ENCODE results near the gene FOXP4.

FOXP4 gene

GRCh38 chr6:41545703-41546474 is at the start of gene FOXP4:
Gene FOXP4, plus strand, starts transcription at chr6:41546381. Its CDS starts 19,380 bp downstream, at chr6:41565761.
- TF ChIP-seq CTCF (IDR thresholded peaks at IDR 0.05; ENCODE audit: extremely low read depth, missing control alignments), result no peak
- peak; percentile 93 for DNase-seq (ENCODE audit: low spot score)

- no peak for TF ChIP-seq CTCF (IDR thresholded peaks at IDR 0.05; ENCODE audit: extremely low read depth, missing control alignments)
- no peak for DNase-seq (ENCODE audit: low spot score)
Observed at GRCh38 chr6:41497573-41497972, 48.6 kb upstream of the FOXP4 start.

- DNase-seq (ENCODE audit: low spot score), result no peak
- no peak for TF ChIP-seq CTCF (IDR thresholded peaks at IDR 0.05; ENCODE audit: extremely low read depth, missing control alignments)
Observed at GRCh38 chr6:41497994-41498393, 48.2 kb upstream of the FOXP4 start.

GRCh38 chr6:41498968-41499599 is 47.1 kb upstream of the FOXP4 start:
- DNase-seq (ENCODE audit: low spot score), result no peak
- no peak for TF ChIP-seq CTCF (IDR thresholded peaks at IDR 0.05; ENCODE audit: extremely low read depth, missing control alignments)

GRCh38 chr6:41500561-41500960 is 45.6 kb upstream of the FOXP4 start:
- TF ChIP-seq CTCF (IDR thresholded peaks at IDR 0.05; ENCODE audit: extremely low read depth, missing control alignments), result no peak
- no peak for DNase-seq (ENCODE audit: low spot score)

GRCh38 chr6:41502566-41502916 is 43.6 kb upstream of the FOXP4 start:
- no peak for TF ChIP-seq CTCF (IDR thresholded peaks at IDR 0.05; ENCODE audit: extremely low read depth, missing control alignments)
- no peak for DNase-seq (ENCODE audit: low spot score)

- no peak for TF ChIP-seq CTCF (IDR thresholded peaks at IDR 0.05; ENCODE audit: extremely low read depth, missing control alignments)
- no peak for DNase-seq (ENCODE audit: low spot score)
Observed at GRCh38 chr6:41502917-41503671, 43.1 kb upstream of the FOXP4 start.

Measured in GM20000 (cell line).